Gastrocnemius medialis (tissue), 4 donors: Measurements from ENCODE around the gene RUFY1.
"Not testable (repeated sequence)": the region's sequence is repeated elsewhere in the genome, so short reads cannot be mapped to it uniquely, and the experiment has no call there.

ENCODE experiments used
- CTCF ChIP-seq, 5 experiments: fragments of 450-650 bp in 3 of 5; fragments of 200-600 bp in 2 of 5; sonication (generic) in 2 of 5; IDR thresholded peaks in 4 of 5; conservative IDR thresholded peaks in 1 of 5; 1 replicate in 4 of 5; 2 replicates in 1 of 5; pipeline ENCODE4 v1.5.1; 2016 to 2019; ENCODE audit warnings: antibody characterized with exemption in 5 of 5, mild to moderate bottlenecking in 3 of 5, moderate library complexity in 3 of 5
- POLR2A ChIP-seq, 2 donors: fragments of 450-650 bp; IDR thresholded peaks; one replicate each; pipeline ENCODE4 v1.6.1; 2017; ENCODE audit warnings: antibody characterized with exemption in 2 of 2, mild to moderate bottlenecking in 2 of 2, moderate library complexity in 2 of 2

- not testable (repeated sequence) for TF ChIP-seq CTCF (IDR thresholded peaks at IDR 0.05 in 4 of 5, conservative IDR thresholded peaks at IDR 0.05 in 1 of 5); POLR2A (IDR thresholded peaks at IDR 0.05)
These were observed 88.9 kb downstream of the RUFY1 start for GRCh38 chr5:179639296-179639695.
